ENCODE data around the gene GSG1. TPM values are rescaled to one million over a fixed set of nuclear protein-coding genes. Genes with fewer than 3 reads are reported as not detected.
A peak's percentile ranks its signal among the peaks of the same experiment; 100 is the strongest.

Gene GSG1
- 1.6 TPM for polyA plus RNA-seq
- long read RNA-seq, donor 1: 0 reads
- long read RNA-seq, donor 2, partial matches to known transcripts: 0 of 1 reads
- long read RNA-seq, donor 2, other reads (novel, unspliced or antisense): 0 of 1 reads
- long read RNA-seq, donor 3: 0 reads
- long read RNA-seq, donor 4: 0 reads
- long read RNA-seq, donor 5: 0 reads
- long read RNA-seq, donor 6: 0 reads
- long read RNA-seq, donor 7: 0 reads
- long read RNA-seq, donor 8, partial matches to known transcripts: 0 of 1 reads
- long read RNA-seq, donor 8, other reads (novel, unspliced or antisense): 0 of 1 reads
- long read RNA-seq, donor 9, partial matches to known transcripts: 0 of 1 reads
- long read RNA-seq, donor 9, other reads (novel, unspliced or antisense): 0 of 1 reads
- long read RNA-seq, donor 10, partial matches to known transcripts: 0 of 1 reads
- long read RNA-seq, donor 10, other reads (novel, unspliced or antisense): 0 of 1 reads
- long read RNA-seq, donor 11: 0 reads

DNA sequence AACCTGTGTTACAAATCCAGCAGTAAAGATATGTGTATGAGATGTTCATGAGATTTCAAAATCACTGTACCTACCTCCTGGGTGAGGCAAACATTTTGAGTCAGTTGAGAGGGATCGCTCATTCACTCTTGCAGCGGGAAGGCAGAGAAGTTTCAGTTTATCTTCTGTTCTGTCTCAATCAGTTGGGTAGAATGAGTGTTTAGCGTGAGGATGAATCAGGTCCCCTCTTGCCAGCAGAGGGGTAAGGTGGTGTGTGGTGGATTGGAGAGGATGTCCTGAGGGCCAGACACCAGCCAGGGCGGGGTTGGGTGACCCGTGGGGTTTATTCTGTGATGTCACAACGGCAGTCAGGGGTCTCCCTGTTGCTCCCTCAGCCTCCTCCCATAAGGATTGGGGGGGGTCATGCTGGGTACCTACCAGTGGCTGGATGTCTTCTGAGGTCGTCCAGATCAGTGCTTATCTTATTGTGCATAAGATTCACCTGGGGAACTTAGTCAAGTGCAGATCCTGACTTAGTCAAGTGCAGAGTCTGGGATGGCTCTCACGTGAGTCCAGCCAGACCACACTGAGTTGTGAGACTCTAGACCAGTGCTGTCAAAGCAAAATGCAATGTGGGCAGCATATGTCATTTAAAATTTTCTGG is at the start of gene GSG1:
Gene GSG1 (minus strand): TSS at position 277 of the 643 bp plus-strand sequence. CDS start 155 bp downstream, at position 122.
- DNase-seq: no peak
- H3K36me3 ChIP-seq (ENCODE audit: control insufficient read depth, insufficient read depth, low read length): no peaks in the 10 kb centered on the region
- H3K4me3 ChIP-seq (ENCODE audit: low read length): no peak within 1 kb of the TSS
- no CpG with 5 or more reads among the region's 8 CpGs for WGBS (ENCODE audit: insufficient coverage, low lambda C conversion rate)
- no peaks in the 10 kb centered on the region for H3K27me3 ChIP-seq (ENCODE audit: control insufficient read depth, insufficient read depth, low read length)
- H3K4me1 ChIP-seq (ENCODE audit: control insufficient read depth, insufficient read depth, low read length): peaks cover 22% of the 10 kb centered on the region
- no peaks in the 10 kb centered on the region for H3K9me3 ChIP-seq (ENCODE audit: control insufficient read depth, low read depth, low read length)
- peak within 1 kb of the TSS; percentile 63 for H3K27ac ChIP-seq (ENCODE audit: low read length)

- H3K27ac ChIP-seq (ENCODE audit: low read length): no peak overlapping the region
- whole genome bisulfite sequencing (ENCODE audit: insufficient coverage, low lambda C conversion rate): 67% methylated on average over 1 of the region's 7 CpGs
- H3K36me3 ChIP-seq (ENCODE audit: control insufficient read depth, insufficient read depth, low read length): no peaks in the 10 kb centered on the region
- H3K27me3 ChIP-seq (ENCODE audit: control insufficient read depth, insufficient read depth, low read length): no peaks in the 10 kb centered on the region
- no peaks in the 10 kb centered on the region for H3K9me3 ChIP-seq (ENCODE audit: control insufficient read depth, low read depth, low read length)
- H3K4me3 ChIP-seq (ENCODE audit: low read length): no peak overlapping the region
- peaks cover 2% of the 10 kb centered on the region for H3K4me1 ChIP-seq (ENCODE audit: control insufficient read depth, insufficient read depth, low read length)
- no peak for DNase-seq
These were observed 49.7 kb upstream of the GSG1 start for GRCh38 chr12:13153180-13153579.

DNA sequence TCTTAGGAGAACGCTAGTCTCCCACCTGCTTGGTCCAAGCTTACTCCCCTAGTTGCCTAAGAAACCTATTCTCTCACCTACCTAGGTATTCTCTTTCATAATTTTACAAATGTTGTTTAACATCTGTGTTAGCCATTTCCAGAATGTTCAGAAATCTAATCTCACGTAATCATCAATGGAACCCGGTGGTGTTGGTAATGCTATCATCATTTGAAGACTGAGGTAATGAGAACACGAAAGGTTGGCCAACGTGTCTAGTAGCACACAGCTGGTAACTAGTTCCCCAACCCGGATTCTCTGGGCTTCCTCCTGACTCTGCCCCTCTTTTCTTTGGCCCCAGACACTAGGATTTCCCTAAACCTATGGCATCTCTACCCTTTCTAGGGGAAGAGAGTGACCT is 49.3 kb upstream of the GSG1 start:
- H3K27me3 ChIP-seq (ENCODE audit: control insufficient read depth, insufficient read depth, low read length): no peaks in the 10 kb centered on the region
- peaks cover 5% of the 10 kb centered on the region for H3K4me1 ChIP-seq (ENCODE audit: control insufficient read depth, insufficient read depth, low read length)
- H3K36me3 ChIP-seq (ENCODE audit: control insufficient read depth, insufficient read depth, low read length): no peaks in the 10 kb centered on the region
- no peak overlapping the region for H3K4me3 ChIP-seq (ENCODE audit: low read length)
- no peak for DNase-seq
- no peak overlapping the region for H3K27ac ChIP-seq (ENCODE audit: low read length)
- H3K9me3 ChIP-seq (ENCODE audit: control insufficient read depth, low read depth, low read length): no peaks in the 10 kb centered on the region
- WGBS (ENCODE audit: insufficient coverage, low lambda C conversion rate): no CpG with 5 or more reads among the region's 6 CpGs

DNA sequence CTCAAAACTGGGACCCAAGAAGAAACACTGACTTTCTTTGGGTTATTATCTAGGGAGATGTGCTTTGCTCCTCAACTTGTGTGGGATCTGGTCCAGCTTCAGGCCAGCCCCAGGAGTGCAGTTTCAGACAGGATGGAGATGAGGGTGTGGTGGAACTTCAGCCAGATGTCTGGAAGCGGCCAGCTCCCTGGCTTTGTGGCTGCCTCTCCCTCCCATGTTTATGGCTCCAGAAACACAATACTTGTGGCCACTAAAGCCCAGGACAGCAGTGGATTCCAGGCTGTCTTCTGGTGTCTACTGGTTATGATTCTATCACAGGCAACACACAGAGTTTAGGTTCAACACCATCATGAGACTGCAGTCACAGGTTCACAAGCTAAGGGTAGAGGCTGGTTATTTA is 48.8 kb upstream of the GSG1 start:
- no CpG with 5 or more reads among the region's 1 CpG for WGBS (ENCODE audit: insufficient coverage, low lambda C conversion rate)
- Histone ChIP-seq H3K36me3 (ENCODE audit: control insufficient read depth, insufficient read depth, low read length) (no peaks in the 10 kb centered on the region), H3K27me3 (ENCODE audit: control insufficient read depth, insufficient read depth, low read length) (no peaks in the 10 kb centered on the region), H3K4me3 (ENCODE audit: low read length) (no peak overlapping the region), H3K9me3 (ENCODE audit: control insufficient read depth, low read depth, low read length) (no peaks in the 10 kb centered on the region), H3K27ac (ENCODE audit: low read length) (no peak overlapping the region), H3K4me1 (ENCODE audit: control insufficient read depth, insufficient read depth, low read length) (peaks cover 5% of the 10 kb centered on the region)
- no peak for DNase-seq

- peaks cover 5% of the 10 kb centered on the region for H3K4me1 ChIP-seq (ENCODE audit: control insufficient read depth, insufficient read depth, low read length)
- H3K27ac ChIP-seq (ENCODE audit: low read length): no peak overlapping the region
- no peak overlapping the region for H3K4me3 ChIP-seq (ENCODE audit: low read length)
- H3K36me3 ChIP-seq (ENCODE audit: control insufficient read depth, insufficient read depth, low read length): no peaks in the 10 kb centered on the region
- H3K9me3 ChIP-seq (ENCODE audit: control insufficient read depth, low read depth, low read length): no peaks in the 10 kb centered on the region
- no peak for DNase-seq
- no CpG with 5 or more reads among the region's 4 CpGs for WGBS (ENCODE audit: insufficient coverage, low lambda C conversion rate)
- no peaks in the 10 kb centered on the region for H3K27me3 ChIP-seq (ENCODE audit: control insufficient read depth, insufficient read depth, low read length)
These were observed 45.9 kb upstream of the GSG1 start for GRCh38 chr12:13149411-13149810.

GRCh38 chr12:13148485-13148847 is 45.0 kb upstream of the GSG1 start:
- no peak overlapping the region for H3K27ac ChIP-seq (ENCODE audit: low read length)
- H3K4me3 ChIP-seq (ENCODE audit: low read length): no peak overlapping the region
- no CpG with 5 or more reads among the region's 3 CpGs for WGBS (ENCODE audit: insufficient coverage, low lambda C conversion rate)
- no peak for DNase-seq
- H3K27me3 ChIP-seq (ENCODE audit: control insufficient read depth, insufficient read depth, low read length): no peaks in the 10 kb centered on the region
- H3K36me3 ChIP-seq (ENCODE audit: control insufficient read depth, insufficient read depth, low read length): no peaks in the 10 kb centered on the region
- no peaks in the 10 kb centered on the region for H3K9me3 ChIP-seq (ENCODE audit: control insufficient read depth, low read depth, low read length)
- H3K4me1 ChIP-seq (ENCODE audit: control insufficient read depth, insufficient read depth, low read length): peaks cover 5% of the 10 kb centered on the region

GRCh38 chr12:13147688-13148484 is 44.4 kb upstream of the GSG1 start:
- H3K27ac ChIP-seq (ENCODE audit: low read length): no peak overlapping the region
- 62% methylated on average over 4 of the region's 12 CpGs for WGBS (ENCODE audit: insufficient coverage, low lambda C conversion rate)
- DNase-seq: peak in 1 of 2 donors; percentile 31

GRCh38 chr12:13146336-13146938 is 43.0 kb upstream of the GSG1 start:
- H3K4me3 ChIP-seq (ENCODE audit: low read length): no peak overlapping the region
- 100% methylated on average over 1 of the region's 3 CpGs for WGBS (ENCODE audit: insufficient coverage, low lambda C conversion rate)
- H3K9me3 ChIP-seq (ENCODE audit: control insufficient read depth, low read depth, low read length): no peaks in the 10 kb centered on the region
- peaks cover 5% of the 10 kb centered on the region for H3K4me1 ChIP-seq (ENCODE audit: control insufficient read depth, insufficient read depth, low read length)
- no peak overlapping the region for H3K27ac ChIP-seq (ENCODE audit: low read length)
- no peaks in the 10 kb centered on the region for H3K27me3 ChIP-seq (ENCODE audit: control insufficient read depth, insufficient read depth, low read length)
- no peaks in the 10 kb centered on the region for H3K36me3 ChIP-seq (ENCODE audit: control insufficient read depth, insufficient read depth, low read length)
- DNase-seq: no peak

More at GRCh38 chr12:13147688-13148484, 44.4 kb upstream of the GSG1 start:
- Histone ChIP-seq H3K4me3 (ENCODE audit: low read length) (no peak overlapping the region), H3K4me1 (ENCODE audit: control insufficient read depth, insufficient read depth, low read length) (peaks cover 5% of the 10 kb centered on the region), H3K36me3 (ENCODE audit: control insufficient read depth, insufficient read depth, low read length) (no peaks in the 10 kb centered on the region), H3K9me3 (ENCODE audit: control insufficient read depth, low read depth, low read length) (no peaks in the 10 kb centered on the region), H3K27me3 (ENCODE audit: control insufficient read depth, insufficient read depth, low read length) (no peaks in the 10 kb centered on the region)

DNA sequence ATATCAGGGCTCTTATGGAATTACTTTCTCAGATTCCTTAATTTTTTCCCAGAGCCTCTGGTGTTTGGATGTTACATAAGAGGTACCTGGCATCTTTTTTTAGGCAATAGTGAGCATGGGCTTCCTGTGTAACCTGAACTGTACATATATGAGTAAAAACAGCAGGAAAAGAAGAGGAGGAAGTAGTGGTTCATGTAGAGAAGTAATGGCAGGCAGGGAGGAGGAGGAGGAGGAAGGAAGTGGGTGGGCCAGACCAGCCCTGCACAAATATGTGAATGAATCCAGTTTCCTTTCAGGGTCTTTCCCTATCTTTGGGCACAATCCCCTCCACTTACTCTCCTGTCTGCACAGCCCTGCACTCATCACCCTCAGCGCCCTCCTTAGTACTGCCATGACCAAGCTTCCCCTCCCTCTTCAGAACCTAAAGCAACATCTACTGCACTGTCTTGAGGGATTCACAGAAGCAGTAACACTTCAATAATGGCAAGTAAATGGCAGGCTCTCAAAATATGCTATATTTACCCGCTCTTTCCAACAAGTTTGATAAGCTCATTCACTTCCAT is 40.9 kb upstream of the GSG1 start:
- H3K27ac ChIP-seq (ENCODE audit: low read length): no peak overlapping the region

DNA sequence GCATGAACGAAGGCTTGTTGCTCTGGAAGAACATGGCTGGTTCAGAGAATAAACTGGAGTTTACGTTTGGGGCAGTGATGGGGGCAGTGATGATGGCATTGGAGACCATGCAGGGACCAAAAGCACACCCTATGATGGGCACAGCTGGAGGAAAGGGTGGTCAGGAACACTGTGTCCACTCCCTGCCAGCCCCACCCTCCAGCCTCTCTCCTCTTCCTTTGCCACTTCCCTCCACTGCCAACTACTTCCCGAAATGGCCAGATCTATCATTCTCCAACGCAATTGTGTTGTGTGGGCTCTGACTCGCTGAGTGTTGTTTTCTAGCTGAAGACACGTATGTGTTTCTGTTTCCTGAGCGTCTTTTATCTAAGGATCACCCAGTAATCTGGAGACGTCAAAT is 39.3 kb upstream of the GSG1 start:
- Histone ChIP-seq H3K27me3 (ENCODE audit: control insufficient read depth, insufficient read depth, low read length) (no peaks in the 10 kb centered on the region), H3K36me3 (ENCODE audit: control insufficient read depth, insufficient read depth, low read length) (no peaks in the 10 kb centered on the region), H3K4me1 (ENCODE audit: control insufficient read depth, insufficient read depth, low read length) (no peaks in the 10 kb centered on the region), H3K9me3 (ENCODE audit: control insufficient read depth, low read depth, low read length) (peaks cover 16% of the 10 kb centered on the region), H3K27ac (ENCODE audit: low read length) (no peak overlapping the region), H3K4me3 (ENCODE audit: low read length) (no peak overlapping the region)
- DNase-seq: no peak
- no CpG with 5 or more reads among the region's 8 CpGs for WGBS (ENCODE audit: insufficient coverage, low lambda C conversion rate)

More for the DNA sequence above, 40.9 kb upstream of the GSG1 start:
- no peak for DNase-seq
- H3K4me1 ChIP-seq (ENCODE audit: control insufficient read depth, insufficient read depth, low read length): peaks cover 5% of the 10 kb centered on the region
- WGBS (ENCODE audit: insufficient coverage, low lambda C conversion rate): no CpG with 5 or more reads among the region's 2 CpGs
- no peak overlapping the region for H3K4me3 ChIP-seq (ENCODE audit: low read length)
- peaks cover 14% of the 10 kb centered on the region for H3K9me3 ChIP-seq (ENCODE audit: control insufficient read depth, low read depth, low read length)
- no peaks in the 10 kb centered on the region for H3K36me3 ChIP-seq (ENCODE audit: control insufficient read depth, insufficient read depth, low read length)
- no peaks in the 10 kb centered on the region for H3K27me3 ChIP-seq (ENCODE audit: control insufficient read depth, insufficient read depth, low read length)

Data from large intestine (tissue), 12 donors.